NCI-H1694 (cell line): ENCODE data around the gene DPY19L3.
"Not testable (repeated sequence)": the region's sequence is repeated elsewhere in the genome, so short reads cannot be mapped to it uniquely, and the experiment has no call there.

Source experiments
- DNase-seq: peaks from one replicate; lab custom pipeline; 2025; lab: John Stamatoyannopoulos, UW

The DPY19L3 gene, protein sequence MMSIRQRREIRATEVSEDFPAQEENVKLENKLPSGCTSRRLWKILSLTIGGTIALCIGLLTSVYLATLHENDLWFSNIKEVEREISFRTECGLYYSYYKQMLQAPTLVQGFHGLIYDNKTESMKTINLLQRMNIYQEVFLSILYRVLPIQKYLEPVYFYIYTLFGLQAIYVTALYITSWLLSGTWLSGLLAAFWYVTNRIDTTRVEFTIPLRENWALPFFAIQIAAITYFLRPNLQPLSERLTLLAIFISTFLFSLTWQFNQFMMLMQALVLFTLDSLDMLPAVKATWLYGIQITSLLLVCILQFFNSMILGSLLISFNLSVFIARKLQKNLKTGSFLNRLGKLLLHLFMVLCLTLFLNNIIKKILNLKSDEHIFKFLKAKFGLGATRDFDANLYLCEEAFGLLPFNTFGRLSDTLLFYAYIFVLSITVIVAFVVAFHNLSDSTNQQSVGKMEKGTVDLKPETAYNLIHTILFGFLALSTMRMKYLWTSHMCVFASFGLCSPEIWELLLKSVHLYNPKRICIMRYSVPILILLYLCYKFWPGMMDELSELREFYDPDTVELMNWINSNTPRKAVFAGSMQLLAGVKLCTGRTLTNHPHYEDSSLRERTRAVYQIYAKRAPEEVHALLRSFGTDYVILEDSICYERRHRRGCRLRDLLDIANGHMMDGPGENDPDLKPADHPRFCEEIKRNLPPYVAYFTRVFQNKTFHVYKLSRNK

DNA sequence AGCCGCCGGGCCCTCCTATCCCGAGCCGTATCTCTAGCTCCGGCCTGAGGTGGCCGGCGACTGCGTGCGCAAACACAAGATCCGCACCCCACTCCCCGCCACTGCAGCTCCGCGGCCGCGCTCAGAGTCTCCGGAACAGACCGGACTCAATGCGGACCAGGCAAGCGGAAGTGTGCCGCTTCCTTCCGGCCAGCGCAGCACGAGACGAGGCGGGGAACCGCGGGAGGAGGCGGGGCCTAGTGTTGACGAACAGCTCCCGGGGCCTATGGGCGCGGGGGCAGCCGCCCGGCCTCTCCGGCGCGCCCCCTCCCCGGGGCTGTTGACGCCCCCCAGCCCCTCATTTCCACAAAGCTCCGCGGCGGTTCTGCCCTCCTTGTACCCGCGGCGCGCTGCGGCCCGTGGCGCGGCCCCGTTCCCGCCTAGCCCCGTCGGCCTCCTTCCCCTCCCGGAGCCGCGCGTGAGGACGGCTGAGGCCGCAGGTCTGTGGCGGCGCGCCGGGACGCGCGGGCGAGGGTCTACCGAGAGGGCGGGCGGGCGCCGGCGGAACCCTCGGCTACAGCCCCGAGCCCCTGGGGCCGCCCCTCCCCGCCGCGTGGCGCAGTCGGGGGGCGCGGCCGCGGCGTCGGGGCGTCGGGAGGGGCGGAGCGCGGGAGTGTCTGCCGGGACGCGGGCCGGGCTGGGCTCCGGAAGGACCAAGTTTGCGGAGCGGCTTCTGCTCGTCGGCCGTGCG, at the start of gene DPY19L3:
TSS of gene DPY19L3 (plus strand) at position 340 of the 730 bp plus-strand sequence. CDS start 2,484 bp downstream, outside the sequence.
- peak; percentile 84 for DNase-seq

DNA sequence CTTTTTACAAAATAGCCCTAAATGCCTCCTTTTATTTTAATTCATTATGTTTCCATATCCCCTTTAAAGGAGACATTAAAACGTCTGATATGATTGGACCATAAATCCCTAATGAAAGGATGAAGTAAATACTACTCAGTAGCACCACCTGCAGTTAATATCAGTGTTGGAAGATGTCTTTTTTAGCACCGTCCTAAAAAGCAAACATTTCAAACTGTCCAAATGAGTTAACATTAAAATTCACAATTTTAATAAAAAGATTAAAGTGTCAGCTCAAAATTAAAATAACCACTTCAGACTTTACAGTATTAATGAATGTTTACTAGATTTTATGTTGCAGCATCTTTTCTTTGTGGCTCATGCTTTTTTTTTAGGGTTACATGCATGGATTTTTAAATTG, 47.9 kb upstream of the DPY19L3 start:
- DNase-seq, result peak; percentile 31

DNA sequence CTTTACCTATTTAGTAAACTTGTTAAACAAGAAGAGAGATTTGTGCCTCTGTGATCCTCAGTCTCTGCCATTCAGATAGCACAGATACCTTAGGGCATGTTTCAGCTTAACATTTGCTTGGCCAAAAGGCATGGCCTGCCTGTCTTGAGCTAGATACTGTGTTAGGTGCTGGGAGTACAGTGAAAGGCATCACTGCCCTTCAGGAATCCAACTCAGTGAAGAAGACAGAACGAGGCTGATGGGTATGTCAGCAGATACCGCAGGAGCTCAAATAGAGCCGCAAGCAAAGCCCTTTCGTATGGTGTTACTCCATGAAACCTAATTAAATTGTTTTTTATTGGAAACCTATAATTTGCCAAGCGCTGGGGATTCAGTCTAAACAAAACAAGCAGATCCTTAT, 47.2 kb upstream of the DPY19L3 start:
- no peak for DNase-seq

GRCh38 chr19:32359581-32359980, 46.0 kb upstream of the DPY19L3 start:
- DNase-seq, result no peak

GRCh38 chr19:32361574-32362317, 43.8 kb upstream of the DPY19L3 start:
- no peak for DNase-seq

DNA sequence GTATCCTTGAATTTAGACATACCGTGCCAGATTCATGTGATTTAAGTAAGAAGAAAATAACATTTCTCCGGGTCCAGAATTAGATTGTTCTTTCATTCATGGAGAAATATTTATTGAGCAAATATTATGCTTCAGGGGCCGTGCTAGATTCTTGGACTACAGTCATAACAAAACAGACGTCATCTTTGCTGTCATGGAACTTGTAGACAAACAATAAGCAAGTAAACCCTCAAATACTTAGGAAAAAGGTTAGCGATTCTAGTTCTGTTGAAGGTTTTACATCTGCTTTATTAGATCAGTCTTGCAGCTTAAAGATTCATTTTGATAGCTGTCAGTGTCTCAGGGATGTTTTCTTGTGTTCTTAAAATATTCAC, 43.3 kb upstream of the DPY19L3 start:
- no peak for DNase-seq

- DNase-seq, result no peak
Measured at GRCh38 chr19:32363175-32363574, 42.4 kb upstream of the DPY19L3 start.

DNA sequence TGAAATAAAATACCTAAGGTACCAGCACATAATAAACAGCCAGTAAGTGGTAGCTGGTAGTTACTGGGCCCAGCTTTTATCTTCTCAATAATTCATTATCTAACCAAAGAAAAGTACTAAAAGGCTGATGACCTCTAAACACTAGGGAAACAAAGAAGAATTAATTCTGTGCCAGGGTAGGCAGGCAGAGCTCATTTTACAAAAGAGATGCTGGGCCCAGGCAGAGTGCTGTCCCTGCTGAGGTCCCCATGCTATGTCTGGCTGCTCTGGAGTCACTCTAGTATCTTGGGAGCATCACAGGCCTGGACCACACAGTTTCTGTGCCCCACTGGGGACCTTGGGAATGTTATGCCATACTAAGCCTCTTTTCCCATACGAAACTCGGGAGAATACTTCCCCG, 41.9 kb upstream of the DPY19L3 start:
- no peak for DNase-seq

DNA sequence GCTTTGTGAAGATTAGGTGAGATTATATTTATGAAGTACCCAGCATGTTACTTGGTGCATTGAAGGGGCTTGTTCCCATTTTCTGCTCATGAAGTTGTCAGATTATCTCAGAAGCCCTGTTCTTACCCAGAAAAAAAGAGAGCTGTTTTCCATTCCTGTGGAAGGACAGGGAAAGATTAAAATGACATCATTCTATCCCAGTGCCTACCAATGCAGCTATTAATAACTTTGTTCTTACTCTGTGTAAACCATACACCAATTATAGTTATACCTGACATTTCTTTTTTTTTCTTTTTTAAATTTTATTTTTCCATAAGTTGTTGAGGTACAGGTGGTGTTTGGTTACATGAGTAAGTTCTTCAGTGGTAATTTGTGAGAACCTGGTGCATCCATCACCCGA, 41.5 kb upstream of the DPY19L3 start:
- DNase-seq, result no peak

- no peak for DNase-seq
Measured at GRCh38 chr19:32367063-32367462, 38.5 kb upstream of the DPY19L3 start.

- DNase-seq, result no peak
Measured at GRCh38 chr19:32367948-32368536, 37.5 kb upstream of the DPY19L3 start.

- DNase-seq, result no peak
Measured at GRCh38 chr19:32368787-32369186, 36.8 kb upstream of the DPY19L3 start.

- DNase-seq, result no peak
Measured at GRCh38 chr19:32372726-32373517, 32.6 kb upstream of the DPY19L3 start.

DNA sequence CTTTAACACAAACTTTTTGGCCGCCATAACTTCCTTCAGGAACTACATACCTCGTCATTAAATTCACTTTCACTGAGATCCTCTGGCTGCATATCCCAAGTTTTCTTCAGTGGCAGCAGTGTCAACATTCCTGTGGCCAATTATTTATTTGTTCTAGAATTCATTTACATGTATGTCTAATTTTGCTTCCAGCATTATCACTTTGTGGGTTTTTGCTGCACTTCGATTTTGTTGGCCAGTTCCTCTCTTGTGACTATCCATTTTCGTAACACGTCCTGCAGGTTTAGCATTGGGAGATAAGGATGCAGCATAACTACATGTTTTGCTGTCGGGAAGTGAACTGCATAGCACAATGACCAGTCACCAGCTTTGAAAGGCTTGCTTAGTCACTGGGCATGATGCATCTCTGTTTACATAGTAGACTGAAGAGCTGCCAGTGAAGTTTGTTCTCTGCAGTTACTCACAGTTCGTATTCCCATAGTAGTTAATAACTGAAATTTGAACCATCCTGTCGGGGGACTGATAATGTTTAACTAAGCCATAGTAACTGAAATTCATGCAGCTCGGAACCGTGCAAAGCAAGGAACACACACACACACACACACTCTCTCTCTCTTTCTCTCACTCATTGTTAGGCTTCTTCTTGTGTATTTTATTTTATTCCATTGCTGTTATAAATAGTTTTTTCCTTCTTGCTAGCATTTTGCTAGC, 31.8 kb upstream of the DPY19L3 start:
- DNase-seq, result no peak

GRCh38 chr19:32374362-32374761, 31.2 kb upstream of the DPY19L3 start:
- not testable (repeated sequence) for DNase-seq

DNA sequence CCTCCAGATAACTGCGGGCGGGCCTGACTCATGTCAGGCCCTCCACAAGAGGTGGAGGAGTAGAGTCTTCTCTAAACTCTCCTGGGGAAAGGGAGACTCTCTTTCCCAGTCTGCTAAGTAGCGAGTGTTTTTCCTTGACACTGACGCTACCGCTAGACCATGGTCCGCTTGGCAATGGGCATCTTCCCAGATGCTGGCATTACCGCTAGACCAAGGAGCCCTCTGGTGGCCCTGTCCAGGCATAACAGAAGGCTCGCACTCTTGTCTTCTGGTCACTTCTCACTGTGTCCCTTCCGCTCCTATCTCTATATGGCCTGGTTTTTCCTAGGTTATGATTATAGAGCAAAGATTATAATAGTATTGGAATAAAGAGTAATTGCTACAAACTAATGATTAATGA, 28.5 kb upstream of the DPY19L3 start:
- DNase-seq, result not testable (repeated sequence)

- no peak for DNase-seq
Measured at GRCh38 chr19:32380269-32380668, 25.3 kb upstream of the DPY19L3 start.

DNA sequence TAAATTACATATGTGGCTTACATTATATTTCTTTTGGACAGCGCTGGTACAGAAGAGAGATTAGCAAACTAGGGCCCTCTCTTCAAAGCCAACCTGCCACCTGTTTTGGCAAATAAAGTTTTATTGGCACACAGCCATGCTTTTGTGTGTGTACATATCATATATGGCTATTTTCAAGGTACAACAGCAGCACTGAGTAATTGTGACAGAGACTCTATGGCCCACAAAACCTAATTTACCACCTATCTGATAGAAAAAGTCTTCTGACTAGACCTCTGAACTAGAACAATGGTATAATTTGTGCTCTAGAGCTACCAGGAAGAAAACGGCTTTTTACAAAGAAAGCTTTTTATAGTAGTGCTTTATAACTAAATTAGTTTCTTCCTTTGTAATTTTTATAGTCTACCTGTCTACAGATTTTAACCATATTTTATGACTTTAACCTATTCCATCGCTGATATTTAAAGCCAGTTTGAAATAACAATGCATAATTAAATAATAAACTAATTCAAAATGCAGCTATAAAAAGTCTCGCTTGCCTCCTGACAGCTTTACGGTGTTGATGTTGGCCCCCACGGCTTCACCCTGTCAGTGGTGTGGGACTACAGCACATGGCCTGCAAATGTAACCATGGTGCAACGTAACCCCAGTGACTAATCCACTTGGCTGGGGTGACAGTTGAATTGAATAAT, 17.7 kb upstream of the DPY19L3 start:
- DNase-seq, result no peak

- DNase-seq, result peak; percentile 40
Measured at GRCh38 chr19:32388393-32388855, 17.1 kb upstream of the DPY19L3 start.
